ENCODE data around the gene CARD9.
A peak's percentile ranks its signal among the peaks of the same experiment; 100 is the strongest.

Gene CARD9

GRCh38 chr9:136395020-136395340 is 21.5 kb upstream of the CARD9 start:
- no peak for DNase-seq
- TF ChIP-seq POLR2A (IDR thresholded peaks at IDR 0.05; ENCODE audit: low read length) (no peak), GATA1 (IDR thresholded peaks at IDR 0.05; ENCODE audit: low read depth, low read length) (no peak)

- no peak for TF ChIP-seq POLR2A (IDR thresholded peaks at IDR 0.05; ENCODE audit: low read length)
- no peak for TF ChIP-seq GATA1 (IDR thresholded peaks at IDR 0.05; ENCODE audit: low read depth, low read length)
- DNase-seq, result peak; percentile 45 to 48
Observed at GRCh38 chr9:136394312-136395019, 21.0 kb upstream of the CARD9 start.

DNA sequence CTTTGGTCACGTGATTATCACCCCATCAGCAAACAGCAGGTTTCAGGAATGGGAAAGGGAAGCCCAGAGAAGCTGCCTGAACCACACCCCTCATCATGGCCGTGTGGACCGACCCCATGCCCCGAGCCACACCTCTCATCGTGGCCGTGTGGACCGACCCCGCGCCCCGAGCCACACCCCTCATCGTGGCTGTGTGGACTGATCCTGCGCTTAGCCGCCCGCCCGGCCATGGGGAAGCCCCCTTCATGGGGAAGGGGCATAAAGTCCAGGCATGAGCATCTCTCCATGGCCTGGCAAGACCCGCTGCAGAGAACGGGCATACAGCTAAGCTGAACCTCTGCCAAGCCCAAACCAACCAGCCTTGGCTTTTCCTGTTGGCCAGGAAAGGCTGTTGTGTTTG is 20.1 kb upstream of the CARD9 start:
- no peak for DNase-seq
- TF ChIP-seq GATA1 (IDR thresholded peaks at IDR 0.05; ENCODE audit: low read depth, low read length), result no peak
- TF ChIP-seq POLR2A (IDR thresholded peaks at IDR 0.05; ENCODE audit: low read length), result no peak

- DNase-seq, result no peak
- TF ChIP-seq POLR2A (IDR thresholded peaks at IDR 0.05; ENCODE audit: low read length) (no peak), GATA1 (IDR thresholded peaks at IDR 0.05; ENCODE audit: low read depth, low read length) (no peak)
Observed at GRCh38 chr9:136392538-136393449, 19.3 kb upstream of the CARD9 start.

DNA sequence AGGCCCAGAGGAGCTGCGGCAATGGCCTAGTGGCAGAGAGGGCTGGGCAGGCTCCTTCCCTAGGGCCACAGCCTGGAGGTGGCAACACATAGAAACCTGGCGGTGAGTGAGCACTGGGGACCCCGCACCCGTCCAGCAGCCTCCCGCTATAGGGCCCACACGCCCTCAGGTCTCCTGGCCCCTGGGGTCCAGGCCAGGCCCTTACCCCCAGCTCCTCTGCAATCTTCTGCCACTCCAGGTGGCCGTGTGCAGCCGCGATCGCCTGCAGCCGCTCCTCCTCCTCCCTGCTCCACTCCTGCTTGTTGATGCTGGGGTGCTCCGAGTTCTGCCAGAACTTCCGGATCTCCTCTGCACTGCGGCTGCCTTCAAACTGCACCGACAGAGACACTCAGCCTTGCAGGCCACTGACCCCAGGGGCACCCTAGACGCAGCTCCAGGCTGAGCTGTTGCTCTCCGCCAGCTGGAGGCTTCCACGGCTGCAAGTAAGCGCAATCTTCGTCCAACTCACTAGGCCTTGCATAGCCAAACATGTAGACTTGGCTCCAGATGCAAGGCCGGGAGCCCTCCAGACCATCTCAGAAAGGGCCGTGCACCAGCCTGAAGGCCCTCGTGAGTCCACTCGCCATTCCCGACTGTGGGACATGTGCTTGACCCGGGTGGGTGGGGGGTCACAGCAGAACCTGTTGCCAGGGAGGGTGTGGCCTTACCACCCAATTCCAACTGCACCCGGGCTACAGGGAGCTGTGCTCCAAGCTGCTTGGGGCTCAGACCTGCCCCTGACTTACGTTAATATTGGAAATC is 18.5 kb upstream of the CARD9 start:
- no peak for DNase-seq
- TF ChIP-seq POLR2A (IDR thresholded peaks at IDR 0.05; ENCODE audit: low read length) (no peak), GATA1 (IDR thresholded peaks at IDR 0.05; ENCODE audit: low read depth, low read length) (no peak)

DNA sequence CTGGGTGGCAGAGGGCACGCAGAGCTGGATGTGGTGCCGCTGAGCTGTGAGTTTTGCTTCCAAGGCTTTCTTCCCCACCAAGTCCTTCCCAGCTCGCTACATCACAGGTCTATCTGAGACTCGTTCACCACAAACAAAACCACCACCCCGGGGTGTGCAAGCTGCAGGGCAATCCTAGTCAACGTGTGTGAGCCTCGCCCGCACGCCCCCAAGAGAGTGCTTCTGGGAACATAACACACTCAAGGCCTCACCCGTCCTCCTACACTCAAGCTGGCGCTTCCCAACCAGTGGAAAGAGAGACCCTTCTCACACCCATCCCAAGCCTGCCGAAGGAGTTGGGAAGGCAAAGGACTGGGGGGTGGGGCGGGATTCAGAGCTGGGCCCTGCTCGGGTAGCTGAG is 15.9 kb upstream of the CARD9 start:
- no peak for TF ChIP-seq GATA1 (IDR thresholded peaks at IDR 0.05; ENCODE audit: low read depth, low read length)
- no peak for TF ChIP-seq POLR2A (IDR thresholded peaks at IDR 0.05; ENCODE audit: low read length)
- peak in 1 of 2 experiments; percentile 19 for DNase-seq

DNA sequence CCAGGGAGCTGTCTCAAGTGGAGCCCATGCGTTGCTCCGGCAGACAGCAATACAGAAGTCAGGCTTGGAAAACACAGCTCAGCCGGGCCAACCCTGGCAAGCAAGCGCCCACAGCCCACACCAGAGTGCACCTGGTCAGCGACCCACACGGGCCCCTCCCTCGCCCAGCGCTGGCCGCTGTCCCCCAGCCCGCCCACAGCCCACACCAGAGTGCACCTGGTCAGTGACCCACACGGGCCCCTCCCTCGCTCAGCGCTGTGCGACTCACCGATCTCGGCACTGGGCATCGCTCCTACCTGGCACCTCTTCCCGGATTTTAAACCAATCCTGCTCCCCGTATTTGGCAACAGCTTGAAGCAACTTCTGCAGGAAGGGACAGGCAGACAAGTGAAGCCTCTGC is 13.7 kb upstream of the CARD9 start:
- no peak for TF ChIP-seq GATA1 (IDR thresholded peaks at IDR 0.05; ENCODE audit: low read depth, low read length)
- TF ChIP-seq POLR2A (IDR thresholded peaks at IDR 0.05; ENCODE audit: low read length), result no peak
- no peak for DNase-seq

DNA sequence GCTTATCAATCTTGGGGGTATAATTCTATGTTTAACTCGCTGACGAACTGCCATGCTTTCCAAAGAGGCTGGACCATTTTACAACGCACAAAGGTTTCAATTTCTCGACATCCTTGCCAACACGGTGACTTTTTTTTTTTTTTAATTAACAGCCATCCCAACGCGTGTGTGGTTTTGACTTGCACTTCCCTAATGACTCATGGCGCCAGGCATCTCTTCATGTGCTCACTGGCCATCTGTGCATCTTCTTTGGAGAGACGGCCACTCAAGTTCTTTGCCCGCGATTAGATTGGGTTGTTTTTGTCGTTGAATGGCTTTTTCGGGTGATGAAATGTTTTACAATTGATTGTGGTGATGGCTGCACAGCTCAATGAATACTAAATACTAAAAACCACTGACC is 12.5 kb upstream of the CARD9 start:
- no peak for DNase-seq
- TF ChIP-seq POLR2A (IDR thresholded peaks at IDR 0.05; ENCODE audit: low read length) (no peak), GATA1 (IDR thresholded peaks at IDR 0.05; ENCODE audit: low read depth, low read length) (no peak)

GRCh38 chr9:136385015-136385414 is 11.5 kb upstream of the CARD9 start:
- no peak for DNase-seq
- TF ChIP-seq GATA1 (IDR thresholded peaks at IDR 0.05; ENCODE audit: low read depth, low read length) (no peak), POLR2A (IDR thresholded peaks at IDR 0.05; ENCODE audit: low read length) (no peak)

- TF ChIP-seq GATA1 (IDR thresholded peaks at IDR 0.05; ENCODE audit: low read depth, low read length), result no peak
- no peak for DNase-seq
Observed at GRCh38 chr9:136383436-136383835, 10.0 kb upstream of the CARD9 start.

DNA sequence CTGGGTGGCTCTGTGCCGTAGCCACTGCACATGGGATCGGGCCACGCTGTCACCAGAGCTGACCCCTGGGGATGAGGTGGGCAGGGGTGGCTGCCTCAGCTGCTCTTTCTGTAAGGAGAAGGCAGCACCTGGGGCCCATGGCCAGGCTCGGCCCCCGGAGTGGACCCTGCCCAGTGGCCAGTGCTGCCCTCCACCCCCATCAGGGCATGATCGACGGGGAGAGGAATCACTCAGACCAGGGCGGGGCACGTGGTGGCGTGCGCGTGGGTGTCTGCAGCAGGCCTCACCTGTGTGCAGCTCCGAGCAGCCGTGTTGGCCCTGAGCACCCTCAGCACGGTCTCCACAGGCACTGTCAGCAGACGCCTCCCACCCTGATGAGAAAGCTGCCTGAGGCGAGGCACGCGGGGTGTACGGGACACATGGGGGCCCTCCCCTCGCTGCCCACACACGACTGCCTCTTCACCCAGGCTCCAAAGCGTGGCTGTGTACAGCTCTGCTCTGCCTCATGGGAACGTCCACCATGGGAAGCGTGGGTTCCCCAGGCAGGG is 8.6 kb upstream of the CARD9 start:
- TF ChIP-seq POLR2A (IDR thresholded peaks at IDR 0.05; ENCODE audit: low read length), result no peak
- TF ChIP-seq GATA1 (IDR thresholded peaks at IDR 0.05; ENCODE audit: low read depth, low read length), result no peak
- no peak for DNase-seq

DNA sequence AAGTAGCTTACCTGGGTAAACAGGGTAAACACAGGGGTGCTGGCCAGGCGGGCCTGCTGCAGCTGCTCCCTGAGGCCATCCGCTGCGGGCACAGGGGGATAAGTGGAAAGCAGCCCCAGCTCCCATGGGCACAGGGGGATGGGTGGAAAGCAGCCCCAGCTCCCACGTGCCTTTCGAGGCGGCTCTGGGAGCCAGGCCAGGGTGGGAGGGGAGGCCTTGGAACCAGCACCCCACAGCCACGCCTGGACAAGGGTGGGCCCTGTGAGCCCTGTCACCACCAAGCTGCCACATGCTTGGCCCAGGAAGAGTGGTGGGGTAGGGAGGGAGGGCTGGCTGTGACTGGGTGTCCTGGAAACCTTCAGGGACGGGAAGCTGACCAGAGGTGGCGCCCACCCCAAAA is 7.8 kb upstream of the CARD9 start:
- DNase-seq, result no peak
- TF ChIP-seq GATA1 (IDR thresholded peaks at IDR 0.05; ENCODE audit: low read depth, low read length) (no peak), POLR2A (IDR thresholded peaks at IDR 0.05; ENCODE audit: low read length) (no peak)

- no peak for DNase-seq
- no peak for TF ChIP-seq GATA1 (IDR thresholded peaks at IDR 0.05; ENCODE audit: low read depth, low read length)
- TF ChIP-seq POLR2A (IDR thresholded peaks at IDR 0.05; ENCODE audit: low read length), result no peak
Observed at GRCh38 chr9:136380381-136380780, 6.9 kb upstream of the CARD9 start.

- TF ChIP-seq POLR2A (IDR thresholded peaks at IDR 0.05; ENCODE audit: low read length) (no peak), GATA1 (IDR thresholded peaks at IDR 0.05; ENCODE audit: low read depth, low read length) (no peak)
Observed at GRCh38 chr9:136379891-136380290, 6.4 kb upstream of the CARD9 start.

More at GRCh38 chr9:136379891-136380290, 6.4 kb upstream of the CARD9 start:
- DNase-seq, result no peak

Measured in erythroblast (primary cell).